CD4-positive, alpha-beta T cell (primary cell): ENCODE measurements around the gene CYTH2. TPM values are rescaled to one million over a fixed set of nuclear protein-coding genes. Genes with fewer than 3 reads are reported as not detected.
A peak's percentile ranks its signal among the peaks of the same experiment; 100 is the strongest.

Experiments used
- ATAC-seq: fragments of 200-7000 bp; cut with Tn5 transposase; one replicate; pipeline ENCODE4 v1.10.0; 2022; ENCODE audit warnings: mild to moderate bottlenecking; ENCODE audit not compliant: poor library complexity
- CTCF ChIA-PET: fragments of 350-600 bp; sonication (Branson Sonifier 250); formaldehyde crosslinking; loops from one replicate; lab custom pipeline; 2021; ENCODE audit warnings: antibody characterized with exemption, inconsistent platforms; lab: Charles Lee
- POLR2A ChIA-PET: fragments of 350-600 bp; sonication (Branson Sonifier 250); formaldehyde crosslinking; loops from one replicate; lab custom pipeline; 2021; ENCODE audit warnings: antibody characterized with exemption, inconsistent platforms; lab: Charles Lee
- DNase-seq, 14 experiments: peaks; one replicate each; pipeline ENCODE4 v3.0.0-alpha.2; 2013 to 2020; ENCODE audit warnings: mixed read lengths in 2 of 14
- H3K27ac ChIP-seq, 2 donors: one replicate each; pipeline versions ENCODE4 v1.5.1 to v1.7.0; 2013; ENCODE audit warnings: low read length in 2 of 2, low read depth in 1 of 2, mild to moderate bottlenecking in 1 of 2
- H3K27me3 ChIP-seq, 2 experiments: 1 replicate in 1 of 2; 2 replicates in 1 of 2; pipeline versions ENCODE4 v1.6.1 to v1.7.0; 2013; ENCODE audit warnings: low read length in 2 of 2, control low read depth in 1 of 2, mild to moderate bottlenecking in 1 of 2, moderate library complexity in 1 of 2; ENCODE audit not compliant: insufficient read depth in 2 of 2, control insufficient read depth in 1 of 2
- H3K36me3 ChIP-seq: one replicate; pipeline ENCODE4 v1.6.1; 2013; ENCODE audit warnings: low read length, control low read depth; ENCODE audit not compliant: insufficient read depth
- H3K4me1 ChIP-seq: one replicate; pipeline ENCODE4 v1.6.1; 2013; ENCODE audit warnings: low read length, control low read depth; ENCODE audit not compliant: insufficient read depth
- H3K4me3 ChIP-seq: one replicate; pipeline ENCODE4 v1.5.1; 2013; ENCODE audit warnings: mild to moderate bottlenecking, low read length, moderate library complexity
- H3K9me3 ChIP-seq, 2 experiments: 1 replicate in 1 of 2; 2 replicates in 1 of 2; pipeline versions ENCODE4 v1.6.1 to v1.7.0; 2013; ENCODE audit warnings: low read length in 2 of 2, mild to moderate bottlenecking in 2 of 2, control low read depth in 1 of 2, moderate library complexity in 1 of 2; ENCODE audit not compliant: control insufficient read depth in 1 of 2, insufficient read depth in 1 of 2
- H3K27ac Mint-ChIP-seq: one replicate; pipeline ENCODE4 v1.8.0; 2020; ENCODE audit warnings: mixed read lengths
- H3K27me3 Mint-ChIP-seq: one replicate; pipeline ENCODE4 v1.8.0; 2021; ENCODE audit warnings: mixed read lengths
- H3K36me3 Mint-ChIP-seq: one replicate; pipeline ENCODE4 v1.8.0; 2021; ENCODE audit warnings: low read depth, mixed read lengths
- H3K4me1 Mint-ChIP-seq: one replicate; pipeline ENCODE4 v1.8.0; 2021; ENCODE audit warnings: low read depth, mixed read lengths
- H3K4me3 Mint-ChIP-seq: one replicate; pipeline ENCODE4 v1.8.0; 2020; ENCODE audit warnings: mild to moderate bottlenecking, mixed read lengths
- H3K9me3 Mint-ChIP-seq: one replicate; pipeline ENCODE4 v1.8.0; 2020; ENCODE audit warnings: mixed read lengths
- intact Hi-C, 2 experiments: fragments of 100-400 bp; cut with DNase I in 1 of 2; cut with micrococcal nuclease in 1 of 2; formaldehyde crosslinking; loops; one replicate each; pipeline versions ENCODE4 v1.15.1 to v1.9.0; 2023 to 2025; cut with DNase I, micrococcal nuclease
- total RNA-seq, 174 experiments: library from RNA in 2 of 174; stranded (reverse) in 2 of 174; gene quantifications; one replicate each; pipeline ENCODE4 v1.2.3 and lab custom pipeline; 2021 to 2026
- TF ChIP-seq, protein P1 (sequence below): fragments of 200-600 bp; IDR thresholded peaks from one replicate; pipeline ENCODE4 v1.8.0; 2022; ENCODE audit warnings: antibody characterized with exemption, mild to moderate bottlenecking

CYTH2 gene
- total RNA-seq, 2 experiments from 2014 or later: 23.4 to 25.3 TPM

- DNase-seq (peak; percentile 61 to 92 (median 78)), ATAC-seq (peak; percentile 76)
- peak overlapping the region; percentile 50 for H3K4me3 ChIP-seq
- ChIA-PET CTCF (interaction anchor here (1.2 to 1.3 kb wide), 2 partner anchors 91 to 116 kb away, joined by 3 read pairs; no protein-coding TSS in a partner anchor), POLR2A (interaction anchor here (0.9 to 2.0 kb wide), 9 partner anchors 9 to 152 kb away, joined by 3 to 8 read pairs (median 5); partner anchors contain the start of genes DBP, KDELR1, RPL18 and SPHK2)
- Mint-ChIP-seq H3K27me3 (peaks cover 53% of the 10 kb centered on the region), H3K27ac (peak overlapping the region; percentile 52), H3K9me3 (no peaks in the 10 kb centered on the region), H3K4me3 (peak overlapping the region; percentile 83), H3K4me1 (peaks cover 49% of the 10 kb centered on the region), H3K36me3 (no peaks in the 10 kb centered on the region)
- peaks cover 0 to 12% of the 10 kb centered on the region in 2 experiments for H3K9me3 ChIP-seq
- no peaks in the 10 kb centered on the region for H3K36me3 ChIP-seq
- TF ChIP-seq, protein P1, sequence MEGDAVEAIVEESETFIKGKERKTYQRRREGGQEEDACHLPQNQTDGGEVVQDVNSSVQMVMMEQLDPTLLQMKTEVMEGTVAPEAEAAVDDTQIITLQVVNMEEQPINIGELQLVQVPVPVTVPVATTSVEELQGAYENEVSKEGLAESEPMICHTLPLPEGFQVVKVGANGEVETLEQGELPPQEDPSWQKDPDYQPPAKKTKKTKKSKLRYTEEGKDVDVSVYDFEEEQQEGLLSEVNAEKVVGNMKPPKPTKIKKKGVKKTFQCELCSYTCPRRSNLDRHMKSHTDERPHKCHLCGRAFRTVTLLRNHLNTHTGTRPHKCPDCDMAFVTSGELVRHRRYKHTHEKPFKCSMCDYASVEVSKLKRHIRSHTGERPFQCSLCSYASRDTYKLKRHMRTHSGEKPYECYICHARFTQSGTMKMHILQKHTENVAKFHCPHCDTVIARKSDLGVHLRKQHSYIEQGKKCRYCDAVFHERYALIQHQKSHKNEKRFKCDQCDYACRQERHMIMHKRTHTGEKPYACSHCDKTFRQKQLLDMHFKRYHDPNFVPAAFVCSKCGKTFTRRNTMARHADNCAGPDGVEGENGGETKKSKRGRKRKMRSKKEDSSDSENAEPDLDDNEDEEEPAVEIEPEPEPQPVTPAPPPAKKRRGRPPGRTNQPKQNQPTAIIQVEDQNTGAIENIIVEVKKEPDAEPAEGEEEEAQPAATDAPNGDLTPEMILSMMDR: no peak
- intact Hi-C loops: loop anchor here (1.0 to 5.0 kb wide), 3 partner anchors 9 to 171 kb away; partner anchors contain the start of genes SYNGR4 (in 1 of the 2) and TMEM143 (in 1 of the 2)
- no peak overlapping the region for H3K27ac ChIP-seq
- peaks cover 60% of the 10 kb centered on the region for H3K4me1 ChIP-seq
- peaks cover 0 to 40% of the 10 kb centered on the region in 2 experiments for H3K27me3 ChIP-seq
Measured at GRCh38 chr19:48492925-48493717, 24.0 kb downstream of the CYTH2 start.

DNA sequence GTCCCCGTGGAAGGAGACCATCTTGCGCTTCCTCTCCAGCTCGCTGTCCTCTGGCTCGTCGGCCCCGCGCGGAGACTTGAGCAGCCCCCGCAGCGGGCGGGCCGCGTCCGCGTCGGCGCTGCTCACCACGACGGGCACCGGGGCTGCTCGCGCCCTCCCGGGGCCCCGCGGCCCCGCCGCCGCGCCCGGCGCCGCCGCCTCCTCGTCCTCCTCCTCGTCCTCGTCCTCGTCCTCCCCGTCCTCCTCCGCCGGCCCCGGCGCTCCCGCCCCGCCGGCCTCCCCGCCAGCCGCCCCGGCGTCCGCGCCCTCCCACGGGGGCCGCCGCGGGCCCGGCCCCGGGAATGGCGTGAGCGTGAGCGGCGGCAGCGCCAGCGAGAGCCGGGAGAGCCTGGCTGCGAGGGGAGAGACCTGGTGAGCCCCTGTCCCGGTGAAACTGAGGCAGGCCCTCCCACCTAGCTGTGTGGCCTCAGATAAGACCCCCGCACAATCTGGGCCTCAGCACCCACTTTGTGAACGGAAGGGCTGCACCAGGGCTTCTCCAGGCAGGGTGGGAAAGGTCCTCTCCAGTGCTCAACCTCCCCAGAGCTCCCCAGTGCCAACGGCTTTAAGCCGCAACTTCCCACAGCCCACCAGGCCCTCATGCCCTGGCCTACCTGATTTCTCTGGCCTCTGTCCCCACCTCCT, 24.7 kb downstream of the CYTH2 start:
- peaks cover 55% of the 10 kb centered on the region for H3K27me3 Mint-ChIP-seq
- peak overlapping the region; percentile 80 for H3K4me3 Mint-ChIP-seq
- H3K4me1 Mint-ChIP-seq: peaks cover 51% of the 10 kb centered on the region
- TF ChIP-seq, protein P1: no peak
- Histone ChIP-seq H3K4me3 (peak overlapping the region; percentile 50), H3K27ac (no peak overlapping the region), H3K36me3 (no peaks in the 10 kb centered on the region), H3K9me3 (peaks cover 0 to 12% of the 10 kb centered on the region in 2 experiments), H3K4me1 (peaks cover 65% of the 10 kb centered on the region), H3K27me3 (peaks cover 0 to 43% of the 10 kb centered on the region in 2 experiments)
- no peaks in the 10 kb centered on the region for H3K9me3 Mint-ChIP-seq
- ChIA-PET POLR2A (interaction anchor here (1.0 to 2.0 kb wide), 8 partner anchors 8 to 152 kb away, joined by 3 to 8 read pairs (median 6); partner anchors contain the start of genes DBP, KDELR1, RPL18 and SPHK2), CTCF (interaction anchor here (1.2 to 1.3 kb wide), 2 partner anchors 91 to 115 kb away, joined by 3 read pairs; no protein-coding TSS in a partner anchor)
- H3K27ac Mint-ChIP-seq: no peak overlapping the region
- DNase-seq (peak in 1 of 14 experiments; percentile 7), ATAC-seq (peak; percentile 4)
- intact Hi-C loops: loop anchor here (1.0 to 5.0 kb wide), 3 partner anchors 8 to 172 kb away; partner anchors contain the start of genes SYNGR4 (in 1 of the 2) and TMEM143 (in 1 of the 2)
- H3K36me3 Mint-ChIP-seq: no peaks in the 10 kb centered on the region

GRCh38 chr19:48495396-48495795, 26.2 kb downstream of the CYTH2 start:
- TF ChIP-seq, protein P1: no peak
- H3K27me3 ChIP-seq: peaks cover 0 to 47% of the 10 kb centered on the region in 2 experiments
- CTCF ChIA-PET: interaction anchor here (1.6 kb wide), 1 partner anchor 10 kb away, joined by 4 read pairs; no protein-coding TSS in a partner anchor
- peaks cover 59% of the 10 kb centered on the region for H3K4me1 ChIP-seq
- no peaks in the 10 kb centered on the region for H3K36me3 ChIP-seq
- no peaks in the 10 kb centered on the region for H3K36me3 Mint-ChIP-seq
- H3K4me1 Mint-ChIP-seq: peaks cover 44% of the 10 kb centered on the region
- no peaks in the 10 kb centered on the region for H3K9me3 Mint-ChIP-seq
- H3K9me3 ChIP-seq: peaks cover 0 to 12% of the 10 kb centered on the region in 2 experiments
- peaks cover 55% of the 10 kb centered on the region for H3K27me3 Mint-ChIP-seq
- peak overlapping the region; percentile 56 for H3K4me3 Mint-ChIP-seq
- ATAC-seq: no peak
- no peak for DNase-seq
- no peak overlapping the region for H3K27ac ChIP-seq
- intact Hi-C loops: no loop called here
- POLR2A ChIA-PET: interaction anchor here (1.6 kb wide), 1 partner anchor 15 kb away, joined by 4 read pairs; no protein-coding TSS in a partner anchor
- H3K4me3 ChIP-seq: no peak overlapping the region
- no peak overlapping the region for H3K27ac Mint-ChIP-seq
